NCI-H748 (cell line): ENCODE measurements around the gene ANKS1B.
"Not testable (repeated sequence)": the region's sequence is repeated elsewhere in the genome, so short reads cannot be mapped to it uniquely, and the experiment has no call there.

Source experiments
- DNase-seq: peaks from one replicate; lab custom pipeline; 2025; ENCODE audit not compliant: unreplicated experiment; lab: John Stamatoyannopoulos, UW

Gene ANKS1B

DNA sequence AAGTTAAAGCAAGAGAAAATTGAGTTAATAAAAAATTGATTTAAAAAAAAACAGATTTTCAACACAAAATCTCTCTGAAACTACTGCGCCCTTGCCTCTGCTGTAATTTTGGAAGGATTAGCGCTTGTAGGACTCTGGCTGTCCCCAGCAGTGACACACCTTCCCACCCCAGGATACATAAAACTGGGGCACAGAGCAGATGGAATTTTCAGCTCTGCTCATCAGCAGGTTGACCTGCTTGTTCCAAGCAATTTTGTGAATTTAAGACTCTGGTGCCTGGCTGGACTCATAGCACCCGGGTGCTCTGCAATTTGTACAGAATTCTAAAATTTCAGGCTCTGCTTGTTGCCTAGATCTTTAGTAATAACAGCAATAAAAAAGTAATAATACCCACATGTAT is 595.0 kb downstream of the ANKS1B start:
- DNase-seq = no peak

DNA sequence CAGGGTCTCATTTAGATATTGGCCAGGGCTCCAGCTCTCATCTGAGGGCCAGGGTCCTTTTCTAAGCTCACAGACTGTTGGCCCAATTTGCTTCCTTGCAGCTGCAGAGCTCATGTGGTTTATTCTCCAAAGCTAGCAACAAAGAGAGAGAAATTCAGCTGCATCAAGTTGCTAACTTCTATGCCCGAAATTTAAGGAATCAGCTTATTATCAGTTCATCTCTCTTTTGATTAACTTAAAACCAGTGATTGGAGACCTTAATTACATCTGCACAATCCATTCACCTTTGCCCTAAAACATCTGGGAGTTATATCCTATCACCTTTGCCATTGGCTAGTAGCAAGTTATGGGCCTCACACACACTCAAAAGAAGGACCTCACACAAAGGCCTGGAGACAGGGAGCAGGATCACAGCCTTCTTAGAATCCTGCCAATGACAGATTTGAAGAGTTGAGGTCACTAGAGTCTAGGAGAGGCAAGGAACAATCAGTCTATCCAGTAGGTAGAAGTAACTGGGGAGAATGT is 596.0 kb downstream of the ANKS1B start:
- DNase-seq = no peak

- no peak for DNase-seq
Measured at GRCh38 chr12:99387661-99388060, 597.1 kb downstream of the ANKS1B start.

DNA sequence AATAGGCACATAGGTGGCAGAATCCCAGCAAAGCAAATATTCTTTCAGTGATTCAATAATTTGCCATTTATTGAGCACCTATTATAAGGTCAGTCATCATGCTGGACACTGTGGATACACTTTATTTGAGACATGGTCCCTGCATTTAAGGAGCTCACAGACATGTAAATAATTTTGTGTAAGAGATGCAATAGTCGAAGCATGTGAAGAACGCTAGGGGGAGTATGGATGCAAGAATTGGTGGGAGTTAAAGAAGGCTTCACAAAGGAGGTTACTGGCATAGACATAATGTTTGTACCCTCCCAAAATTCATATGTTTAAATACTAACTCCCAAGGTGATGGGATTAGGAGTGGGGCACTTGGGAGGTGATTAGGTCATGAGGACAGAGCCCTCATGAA is 597.8 kb downstream of the ANKS1B start:
- DNase-seq = no peak

GRCh38 chr12:99383258-99383657 is 601.5 kb downstream of the ANKS1B start:
- no peak for DNase-seq

- no peak for DNase-seq
Measured at GRCh38 chr12:99381992-99382391, 602.7 kb downstream of the ANKS1B start.

DNA sequence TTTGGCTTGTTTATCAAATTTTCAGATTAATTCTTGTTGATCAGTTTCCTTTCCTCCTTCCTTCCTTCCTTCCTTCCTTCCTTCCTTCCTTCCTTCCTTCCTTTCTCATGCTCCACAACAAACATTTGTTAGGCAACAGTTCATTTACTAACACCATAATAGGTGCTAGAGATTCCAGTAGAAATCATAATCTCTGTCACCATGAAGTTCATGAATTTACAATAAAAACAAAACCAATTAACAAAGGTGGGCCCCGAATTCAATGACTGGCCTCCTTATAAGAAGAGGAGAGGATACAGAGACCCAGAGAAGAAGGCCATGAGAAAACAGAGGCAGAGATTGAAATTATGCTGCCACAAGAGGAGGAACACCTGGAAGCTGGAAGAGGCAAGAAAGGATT is 604.0 kb downstream of the ANKS1B start:
- DNase-seq = no peak

DNA sequence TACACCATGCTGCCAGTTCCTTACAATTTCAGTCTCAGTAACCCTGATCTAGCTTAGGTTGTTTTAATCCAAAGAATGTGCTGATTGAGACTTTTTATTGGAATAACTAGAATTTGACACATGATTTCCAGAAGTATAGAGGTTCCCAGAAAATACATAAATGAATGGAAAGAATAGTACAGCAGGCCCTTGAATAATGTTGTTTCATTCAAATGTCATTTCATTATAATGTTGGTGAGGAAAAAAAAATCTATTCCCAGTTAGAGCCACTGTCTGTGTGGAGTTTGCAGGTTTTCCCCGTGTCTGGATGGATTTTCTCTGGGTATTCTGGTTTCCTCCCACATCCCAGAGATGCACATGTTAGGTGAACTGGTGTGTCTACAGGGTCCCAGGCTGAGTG is 610.7 kb downstream of the ANKS1B start:
- no peak for DNase-seq

- DNase-seq = no peak
Measured at GRCh38 chr12:99372257-99372920, 612.3 kb downstream of the ANKS1B start.

DNA sequence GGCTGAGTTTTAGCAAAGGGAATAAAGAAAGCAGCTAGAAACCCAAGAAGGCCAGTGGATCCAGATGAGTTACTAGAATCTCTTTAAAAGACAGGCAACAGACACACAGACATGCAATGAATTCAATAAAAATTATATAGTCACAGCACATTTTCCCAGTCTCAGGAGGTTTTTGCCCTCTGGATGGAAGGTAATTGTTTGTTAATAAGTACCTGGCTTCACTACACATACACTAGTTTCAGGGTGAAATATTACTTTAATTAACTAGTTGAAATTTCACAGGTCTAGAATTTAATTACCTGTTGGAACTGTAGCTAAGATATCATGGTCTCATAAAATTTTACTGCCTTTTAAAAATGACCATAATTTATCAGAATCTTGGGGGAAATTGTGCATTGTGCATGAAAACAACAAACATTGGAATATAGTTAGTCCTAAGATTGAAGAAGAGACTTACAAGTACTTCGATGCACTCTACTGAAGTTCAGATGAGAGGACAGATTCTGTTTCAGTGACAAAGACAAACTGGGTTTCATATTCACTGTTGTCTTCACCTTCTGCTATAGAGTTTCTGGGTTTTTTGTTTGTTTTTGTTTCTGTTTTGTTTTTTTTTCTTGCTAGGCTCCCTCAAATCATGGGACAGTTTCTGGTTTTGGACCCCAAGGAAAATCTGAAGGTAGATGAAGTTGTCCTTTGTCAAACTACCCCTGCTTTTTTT is 614.2 kb downstream of the ANKS1B start:
- DNase-seq = no peak

DNA sequence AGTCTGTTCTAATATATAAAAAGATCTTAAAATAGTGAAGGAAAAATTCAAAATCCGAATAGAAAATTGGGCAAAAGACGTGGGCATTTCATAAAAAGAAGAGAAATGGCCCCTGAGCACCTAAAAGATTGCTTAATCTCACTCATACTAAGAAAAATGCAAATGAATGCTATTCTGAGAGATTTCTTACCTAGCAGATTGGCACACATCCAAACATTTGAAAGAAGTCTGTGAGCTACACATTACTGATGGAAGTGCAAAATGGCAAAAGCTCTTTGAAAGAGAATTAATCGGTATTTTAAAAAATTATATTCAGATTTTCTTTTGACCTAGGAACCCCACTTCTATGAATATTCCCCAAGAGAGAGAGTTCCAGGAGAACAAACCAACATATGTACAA is 617.6 kb downstream of the ANKS1B start:
- DNase-seq = no peak

DNA sequence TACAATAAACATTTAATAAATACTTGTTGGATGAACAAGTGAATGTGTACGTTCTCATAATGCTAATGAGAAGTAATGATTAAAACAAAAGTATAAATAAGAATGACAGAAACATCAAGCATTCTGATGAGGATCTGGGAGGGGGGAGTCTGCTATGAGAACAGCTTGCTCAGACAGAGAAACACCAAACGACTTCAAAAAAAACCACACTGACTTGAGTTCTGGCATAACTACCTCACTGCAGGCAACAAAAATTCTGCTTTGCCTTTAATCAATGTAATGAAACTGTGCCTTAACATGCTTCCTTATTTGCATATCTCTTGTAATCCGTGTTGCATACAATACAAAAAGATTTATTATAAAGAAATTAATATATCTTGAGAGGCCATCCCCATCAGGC is 632.5 kb downstream of the ANKS1B start:
- DNase-seq = no peak

DNA sequence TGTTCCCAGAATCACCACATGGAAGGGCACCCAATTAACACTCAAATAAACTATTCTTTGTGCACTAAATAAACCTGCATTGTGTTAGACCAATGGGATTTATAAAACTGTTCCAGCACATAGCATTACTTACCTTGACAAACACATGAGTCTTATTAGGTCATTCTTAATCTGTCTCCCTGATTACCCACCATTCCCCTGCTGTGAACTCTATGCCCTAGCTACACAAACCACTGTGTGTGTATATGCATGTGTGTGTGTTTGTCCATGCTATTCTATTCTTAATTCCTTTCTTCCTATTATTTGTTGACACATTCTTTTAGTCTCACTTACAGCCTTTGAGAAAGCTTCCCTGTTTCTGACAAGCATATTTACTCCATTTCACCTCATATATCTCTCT is 640.8 kb downstream of the ANKS1B start:
- DNase-seq = no peak

DNA sequence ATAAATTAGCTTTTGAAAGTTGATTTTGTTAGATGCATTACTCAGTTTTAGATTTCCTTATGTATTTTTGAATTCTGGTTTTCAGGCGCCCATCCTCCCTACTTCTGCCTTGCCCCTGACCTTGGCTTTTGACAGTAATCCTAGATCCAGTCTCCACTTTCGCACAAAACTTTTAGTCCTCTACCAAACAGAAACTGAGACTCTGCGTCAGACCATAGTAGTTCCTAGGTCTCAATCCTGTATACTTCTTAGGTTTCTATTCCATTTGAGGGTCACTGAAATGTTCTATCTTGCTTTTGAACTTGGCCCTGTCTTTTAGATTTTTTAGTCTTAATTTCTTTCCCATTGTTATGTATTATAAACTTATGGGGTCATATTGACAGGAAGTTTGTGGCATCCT is 645.1 kb downstream of the ANKS1B start:
- no peak for DNase-seq

GRCh38 chr12:99334285-99335056 is 650.3 kb downstream of the ANKS1B start:
- DNase-seq = no peak

DNA sequence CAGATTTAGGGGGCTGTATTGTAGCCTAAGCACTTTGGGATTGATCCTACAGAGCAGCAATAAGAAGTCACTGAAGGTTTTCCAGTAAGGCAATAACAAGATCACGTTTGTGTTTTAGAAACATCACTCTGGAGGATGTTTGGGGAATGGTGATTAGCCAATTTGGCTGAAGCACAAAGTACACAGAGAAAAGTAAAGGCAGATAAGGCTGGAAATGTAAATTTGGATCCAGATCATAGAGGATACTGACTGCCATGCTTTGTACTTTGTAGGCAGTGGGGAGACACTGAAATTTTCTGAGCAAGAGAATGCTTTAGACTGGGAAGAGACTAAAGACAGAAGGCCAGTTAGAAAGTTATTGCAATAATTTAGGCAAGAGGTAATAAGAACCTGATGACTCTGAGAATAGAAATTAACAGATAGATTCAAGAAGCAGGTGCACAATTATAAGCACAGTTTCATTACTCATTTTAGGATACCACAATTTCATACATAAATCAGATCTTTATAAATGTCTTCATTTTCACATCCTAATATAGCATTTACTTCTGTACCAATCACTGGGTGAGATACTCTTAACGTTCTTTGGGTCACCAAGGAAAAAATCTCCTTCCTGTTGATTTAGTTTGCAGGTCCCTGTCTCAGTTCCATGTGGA is 651.7 kb downstream of the ANKS1B start:
- no peak for DNase-seq

DNA sequence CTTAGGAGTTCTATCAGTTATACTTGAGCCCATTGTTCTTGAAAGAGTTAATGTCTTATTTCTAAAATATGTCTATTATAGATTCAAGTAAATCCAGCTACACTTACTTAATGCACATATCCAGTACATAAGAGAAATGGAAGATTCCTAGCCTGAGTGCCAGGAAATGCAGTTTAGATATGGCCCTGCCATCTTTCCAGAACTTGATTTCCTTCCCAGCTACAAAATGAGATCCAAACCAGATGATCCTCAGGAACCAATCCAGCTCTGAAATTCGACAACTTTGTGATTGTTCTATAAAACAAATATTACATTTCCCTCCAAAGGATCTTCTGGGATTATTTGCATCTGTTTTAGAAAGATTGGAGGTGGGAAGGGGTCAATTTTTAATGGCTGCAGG is 654.5 kb downstream of the ANKS1B start:
- no peak for DNase-seq

DNA sequence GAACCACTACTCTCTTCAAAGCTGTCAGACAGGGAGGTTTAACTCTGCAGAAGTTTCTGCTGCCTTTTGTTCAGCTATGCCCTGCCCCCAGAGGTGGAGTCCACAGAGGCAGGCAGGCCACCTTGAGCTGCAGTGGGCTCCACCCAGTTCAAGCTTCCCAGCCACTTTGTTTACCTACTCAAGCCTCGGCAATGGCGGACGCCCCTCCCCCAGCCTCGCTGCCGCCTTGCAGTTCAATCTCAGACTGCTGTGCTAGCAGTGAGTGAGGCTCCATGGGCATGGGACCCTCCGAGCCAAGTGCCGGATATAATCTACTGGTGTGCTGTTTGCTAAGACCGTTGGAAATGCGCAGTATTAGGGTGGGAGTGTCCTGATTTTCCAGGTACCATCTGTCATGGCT is 663.5 kb downstream of the ANKS1B start:
- DNase-seq = not testable (repeated sequence)

- no peak for DNase-seq
Measured at GRCh38 chr12:99311373-99311772, 673.4 kb downstream of the ANKS1B start.

DNA sequence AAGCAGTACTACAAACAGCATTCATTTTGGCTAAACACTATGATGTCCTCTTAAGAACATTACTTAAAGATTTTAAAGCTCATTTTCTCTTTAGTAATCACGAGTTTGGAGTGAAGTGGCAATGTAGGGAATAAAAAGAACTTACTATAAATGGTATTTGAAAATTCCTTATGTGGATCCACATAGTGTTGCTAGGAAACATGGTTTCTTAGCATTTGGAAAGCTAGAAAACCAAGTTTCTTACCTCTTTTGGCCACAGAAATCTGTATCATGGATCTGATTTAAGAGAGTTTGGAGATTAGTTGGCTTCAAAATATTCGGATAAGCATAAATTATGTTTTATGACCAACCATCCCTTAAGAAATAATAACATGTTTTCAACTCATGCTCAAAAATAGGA is 674.9 kb downstream of the ANKS1B start:
- no peak for DNase-seq

DNA sequence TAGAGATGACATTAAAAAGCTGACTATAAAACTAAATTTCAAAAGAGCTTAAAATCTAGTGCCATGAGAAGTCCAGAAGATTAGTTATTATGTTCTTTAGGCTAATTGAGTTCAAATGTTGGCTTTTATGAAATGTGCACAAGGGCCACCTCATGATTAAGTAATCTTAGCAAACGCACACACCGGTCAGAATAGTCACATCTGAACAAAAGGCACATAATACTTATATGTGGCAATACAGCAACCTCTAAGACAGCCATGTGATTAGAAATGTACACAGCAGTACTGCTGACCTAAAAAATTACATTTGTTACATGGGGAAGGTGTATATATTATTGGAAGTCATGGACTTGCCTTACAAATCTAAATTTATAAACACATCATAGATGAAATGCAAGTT is 681.9 kb downstream of the ANKS1B start:
- DNase-seq = no peak
